ENCODE measurements around the gene ARMC9. TPM values are rescaled to one million over a fixed set of nuclear protein-coding genes. Genes with fewer than 3 reads are reported as not detected.
"Not testable (repeated sequence)": the region's sequence is repeated elsewhere in the genome, so short reads cannot be mapped to it uniquely, and the experiment has no call there.

ARMC9 gene
- total and polyA plus RNA-seq, 2 donors: 13.5 to 25.9 TPM

GRCh38 chr2:231187736-231188505, 10.5 kb upstream of the ARMC9 start:
- DNase-seq (ENCODE audit: extremely low spot score): no peak
- Histone ChIP-seq H3K27ac (ENCODE audit: low read depth) (no peak overlapping the region), H3K4me3 (ENCODE audit: low read depth, low read length) (no peak overlapping the region), H3K4me1 (ENCODE audit: insufficient read depth) (peaks cover 1% of the 10 kb centered on the region), H3K36me3 (ENCODE audit: insufficient read depth) (no peaks in the 10 kb centered on the region)
- WGBS: 78% methylated on average over 18 of the region's 18 CpGs

GRCh38 chr2:231188506-231189170, 9.8 kb upstream of the ARMC9 start:
- H3K4me1 ChIP-seq (ENCODE audit: insufficient read depth): peaks cover 1% of the 10 kb centered on the region
- no peak overlapping the region for H3K4me3 ChIP-seq (ENCODE audit: low read depth, low read length)
- WGBS: 92% methylated on average over 6 of the region's 6 CpGs
- H3K27ac ChIP-seq (ENCODE audit: low read depth): no peak overlapping the region
- DNase-seq (ENCODE audit: extremely low spot score): no peak
- H3K36me3 ChIP-seq (ENCODE audit: insufficient read depth): no peaks in the 10 kb centered on the region

GRCh38 chr2:231189171-231189530, 9.3 kb upstream of the ARMC9 start:
- Histone ChIP-seq H3K27ac (ENCODE audit: low read depth) (no peak overlapping the region), H3K4me1 (ENCODE audit: insufficient read depth) (peaks cover 1% of the 10 kb centered on the region), H3K4me3 (ENCODE audit: low read depth, low read length) (no peak overlapping the region), H3K36me3 (ENCODE audit: insufficient read depth) (no peaks in the 10 kb centered on the region)
- no peak for DNase-seq (ENCODE audit: extremely low spot score)
- 98% methylated on average over 8 of the region's 8 CpGs for whole genome bisulfite sequencing

GRCh38 chr2:231189571-231190495, 8.6 kb upstream of the ARMC9 start:
- 41% methylated on average over 22 of the region's 22 CpGs for WGBS
- DNase-seq (ENCODE audit: extremely low spot score): no peak

GRCh38 chr2:231190531-231191197, 7.8 kb upstream of the ARMC9 start:
- Histone ChIP-seq H3K27ac (ENCODE audit: low read depth) (peak overlapping the region; percentile 83), H3K36me3 (ENCODE audit: insufficient read depth) (no peaks in the 10 kb centered on the region), H3K4me3 (ENCODE audit: low read depth, low read length) (peak overlapping the region; percentile 32), H3K4me1 (ENCODE audit: insufficient read depth) (no peaks in the 10 kb centered on the region)
- DNase-seq (ENCODE audit: extremely low spot score): no peak
- WGBS: 11% methylated on average over 42 of the region's 42 CpGs

More at GRCh38 chr2:231189571-231190495, 8.6 kb upstream of the ARMC9 start:
- Histone ChIP-seq H3K27ac (ENCODE audit: low read depth) (peak overlapping the region; percentile 83), H3K36me3 (ENCODE audit: insufficient read depth) (no peaks in the 10 kb centered on the region), H3K4me3 (ENCODE audit: low read depth, low read length) (peak overlapping the region; percentile 32), H3K4me1 (ENCODE audit: insufficient read depth) (peaks cover 1% of the 10 kb centered on the region)

- H3K4me1 ChIP-seq (ENCODE audit: insufficient read depth): no peaks in the 10 kb centered on the region
- peak; percentile 86 for DNase-seq (ENCODE audit: extremely low spot score)
- H3K4me3 ChIP-seq (ENCODE audit: low read depth, low read length): no peak overlapping the region
- WGBS: 41% methylated on average over 19 of the region's 19 CpGs
- H3K27ac ChIP-seq (ENCODE audit: low read depth): no peak overlapping the region
- H3K36me3 ChIP-seq (ENCODE audit: insufficient read depth): no peaks in the 10 kb centered on the region
Observed at GRCh38 chr2:231191896-231192872, 6.2 kb upstream of the ARMC9 start.

GRCh38 chr2:231193216-231193615, 5.2 kb upstream of the ARMC9 start:
- Histone ChIP-seq H3K27ac (ENCODE audit: low read depth) (no peak overlapping the region), H3K4me3 (ENCODE audit: low read depth, low read length) (no peak overlapping the region), H3K4me1 (ENCODE audit: insufficient read depth) (no peaks in the 10 kb centered on the region), H3K36me3 (ENCODE audit: insufficient read depth) (no peaks in the 10 kb centered on the region)
- WGBS: 81% methylated on average over 3 of the region's 3 CpGs
- no peak for DNase-seq (ENCODE audit: extremely low spot score)

GRCh38 chr2:231196592-231196991, 1.8 kb upstream of the ARMC9 start:
- no peak for DNase-seq (ENCODE audit: extremely low spot score)
- no peak overlapping the region for H3K27ac ChIP-seq (ENCODE audit: low read depth)
- H3K4me3 ChIP-seq (ENCODE audit: low read depth, low read length): no peak overlapping the region
- H3K36me3 ChIP-seq (ENCODE audit: insufficient read depth): no peaks in the 10 kb centered on the region
- WGBS: 91% methylated on average over 5 of the region's 5 CpGs
- H3K4me1 ChIP-seq (ENCODE audit: insufficient read depth): no peaks in the 10 kb centered on the region

- not testable (repeated sequence) for H3K27ac ChIP-seq (ENCODE audit: low read depth); H3K4me3 ChIP-seq (ENCODE audit: low read depth, low read length)
Observed at GRCh38 chr2:231197196-231197595, 1.2 kb upstream of the ARMC9 start.

GRCh38 chr2:231197706-231198290, 633 bp upstream of the ARMC9 start:
- Histone ChIP-seq H3K4me1 (ENCODE audit: insufficient read depth) (no peaks in the 10 kb centered on the region), H3K36me3 (ENCODE audit: insufficient read depth) (no peaks in the 10 kb centered on the region), H3K4me3 (ENCODE audit: low read depth, low read length) (peak overlapping the region; percentile 78), H3K27ac (ENCODE audit: low read depth) (no peak overlapping the region)
- no peak for DNase-seq (ENCODE audit: extremely low spot score)
- 25% methylated on average over 11 of the region's 11 CpGs for WGBS

More at GRCh38 chr2:231197196-231197595, 1.2 kb upstream of the ARMC9 start:
- WGBS: 91% methylated on average over 7 of the region's 7 CpGs
- H3K36me3 ChIP-seq (ENCODE audit: insufficient read depth); DNase-seq (ENCODE audit: extremely low spot score); H3K4me1 ChIP-seq (ENCODE audit: insufficient read depth): not testable (repeated sequence)

GRCh38 chr2:231199219-231199618, 788 bp downstream of the ARMC9 start:
- Histone ChIP-seq H3K36me3 (ENCODE audit: insufficient read depth) (no peaks in the 10 kb centered on the region), H3K4me1 (ENCODE audit: insufficient read depth) (no peaks in the 10 kb centered on the region), H3K27ac (ENCODE audit: low read depth) (no peak overlapping the region), H3K4me3 (ENCODE audit: low read depth, low read length) (peak overlapping the region; percentile 78)
- 20% methylated on average over 5 of the region's 5 CpGs for WGBS
- DNase-seq (ENCODE audit: extremely low spot score): no peak

Data from urinary bladder (tissue), 4 donors.